Hematopoietic multipotent progenitor cell treated with erythropoietin and hydrocortisone succinate and interleukin-3 and kit ligand, for 15 days (in vitro differentiated cells): ENCODE measurements around the gene NEDD4.
A peak's percentile ranks its signal among the peaks of the same experiment; 100 is the strongest.
"Not testable (repeated sequence)": the region's sequence is repeated elsewhere in the genome, so short reads cannot be mapped to it uniquely, and the experiment has no call there.

Source experiments
- DNase-seq: peaks from one replicate; pipeline ENCODE4 v3.0.0-alpha.2; 2015; ENCODE audit warnings: low spot score

NEDD4 gene

GRCh38 chr15:55891196-55891595, 102.2 kb downstream of the NEDD4 start:
- no peak for DNase-seq

DNA sequence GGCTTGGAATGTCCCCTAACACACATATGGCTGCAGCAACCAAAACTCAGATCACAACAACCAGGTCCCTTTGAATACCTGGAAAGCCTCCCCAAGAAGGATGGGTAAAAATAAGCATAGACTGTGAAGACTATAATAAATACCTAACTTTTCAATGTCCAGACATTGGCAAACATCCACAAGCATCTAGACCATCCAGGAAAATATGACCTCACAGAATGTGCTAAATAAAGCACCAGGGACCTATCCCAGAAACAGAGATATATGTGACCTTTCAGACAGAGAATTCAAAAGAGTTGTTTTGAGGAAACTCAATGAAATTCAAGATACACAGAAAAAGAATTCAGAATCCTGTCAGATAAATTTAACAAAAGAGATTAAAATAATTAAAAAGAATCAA, 109.2 kb downstream of the NEDD4 start:
- no peak for DNase-seq

GRCh38 chr15:55879181-55879580, 114.2 kb downstream of the NEDD4 start:
- no peak for DNase-seq

- no peak for DNase-seq
Measured at GRCh38 chr15:55873024-55873720, 120.2 kb downstream of the NEDD4 start.

- DNase-seq = no peak
Measured at GRCh38 chr15:55872471-55872870, 120.9 kb downstream of the NEDD4 start.

DNA sequence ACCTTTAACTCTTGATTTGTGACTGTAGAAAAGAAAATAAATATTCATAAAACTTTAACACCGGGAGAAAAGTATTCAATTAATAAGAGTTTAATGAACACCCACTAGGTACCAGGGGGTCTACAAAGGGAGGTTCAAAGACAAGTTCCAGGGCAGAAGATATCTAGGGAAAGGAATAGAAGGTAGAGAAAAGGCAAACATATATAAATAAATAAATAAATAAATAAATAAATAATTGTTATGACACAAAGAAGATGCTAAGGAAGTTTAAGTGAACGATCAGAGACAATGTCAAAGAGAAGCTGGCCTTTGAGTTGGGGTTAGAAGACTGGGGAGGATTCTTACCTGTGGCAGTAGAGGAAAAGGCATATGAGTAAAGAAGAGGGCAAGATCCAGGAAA, 123.8 kb downstream of the NEDD4 start:
- DNase-seq = no peak

GRCh38 chr15:55868707-55869106, 124.7 kb downstream of the NEDD4 start:
- no peak for DNase-seq

- not testable (repeated sequence) for DNase-seq
Measured at GRCh38 chr15:55868291-55868690, 125.1 kb downstream of the NEDD4 start.

DNA sequence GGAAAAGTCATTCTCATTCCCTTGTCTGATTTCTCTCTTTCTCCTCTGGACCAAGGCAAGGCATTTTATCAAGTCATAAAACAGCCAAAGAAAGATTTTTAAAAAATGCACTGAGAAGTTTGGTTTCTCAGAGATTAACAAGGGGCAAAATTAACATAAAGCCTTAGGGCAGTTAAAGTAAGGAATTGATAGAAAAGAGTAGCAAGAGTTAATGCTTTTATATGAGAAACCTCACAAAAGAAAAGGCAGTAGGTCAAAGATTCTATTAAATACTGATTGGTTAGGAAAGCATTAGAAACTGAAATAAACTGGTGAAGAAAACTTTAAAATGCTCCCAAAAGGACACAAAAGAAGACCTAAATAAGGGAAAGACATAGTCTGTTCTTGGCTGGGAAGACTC, 129.5 kb downstream of the NEDD4 start:
- DNase-seq = no peak

DNA sequence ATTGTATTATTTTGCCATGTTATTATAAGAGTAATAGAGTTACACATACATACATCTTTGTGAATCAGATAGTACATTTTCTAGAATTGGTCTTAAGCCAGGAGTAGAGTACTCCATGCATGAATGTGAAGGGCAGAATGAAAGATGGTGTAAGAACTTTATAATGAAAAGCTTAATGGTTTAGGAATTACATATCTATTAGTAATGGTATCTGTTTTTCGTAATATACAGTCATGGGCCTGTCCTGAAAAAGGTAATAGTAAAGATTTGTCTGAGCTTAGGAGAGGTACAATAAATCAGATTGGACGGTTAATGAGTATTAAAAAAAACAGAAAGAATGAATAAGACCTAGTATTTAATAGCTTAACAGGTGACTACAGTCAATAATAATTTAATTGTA, 132.3 kb downstream of the NEDD4 start:
- DNase-seq = no peak

GRCh38 chr15:55860468-55860867, 132.9 kb downstream of the NEDD4 start:
- DNase-seq = no peak

DNA sequence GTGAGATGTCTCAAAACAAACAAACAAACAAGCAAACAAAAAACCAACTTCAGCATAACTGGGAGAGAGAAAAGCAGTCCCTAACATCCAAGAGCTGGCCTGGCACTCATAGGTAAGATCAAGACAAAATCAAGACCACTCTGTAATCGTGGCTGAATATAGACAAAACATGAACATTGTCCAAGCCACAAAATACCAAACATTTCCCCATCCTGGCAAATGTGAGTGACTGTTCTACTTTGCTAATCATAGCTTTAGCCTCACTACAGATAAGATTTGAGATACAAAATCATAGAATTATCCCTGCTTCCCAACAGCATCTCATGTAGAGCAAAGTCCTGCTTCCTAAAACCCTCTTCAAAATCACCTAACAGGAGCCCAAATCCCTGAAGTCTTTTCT, 133.7 kb downstream of the NEDD4 start:
- DNase-seq = no peak

DNA sequence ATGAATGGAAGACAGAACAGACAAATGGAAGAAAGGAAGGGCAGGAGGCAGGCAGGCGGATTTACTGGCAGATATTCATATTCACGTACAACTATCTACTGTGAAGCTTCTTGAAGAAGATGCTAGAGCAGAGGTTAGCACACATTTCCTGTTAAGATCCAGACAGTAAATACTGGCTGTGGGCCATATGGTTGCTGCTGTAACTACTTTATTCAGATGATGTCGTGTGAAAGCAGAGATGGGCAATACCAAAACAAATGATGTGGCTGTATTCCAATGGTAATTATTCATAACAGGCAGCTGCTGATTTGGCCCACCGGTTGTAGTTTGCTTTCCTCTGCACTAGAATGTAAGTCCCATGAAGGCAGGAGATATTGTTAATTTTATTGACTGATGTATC, 134.8 kb downstream of the NEDD4 start:
- DNase-seq = no peak

- no peak for DNase-seq
Measured at GRCh38 chr15:55856506-55857164, 136.8 kb downstream of the NEDD4 start.

DNA sequence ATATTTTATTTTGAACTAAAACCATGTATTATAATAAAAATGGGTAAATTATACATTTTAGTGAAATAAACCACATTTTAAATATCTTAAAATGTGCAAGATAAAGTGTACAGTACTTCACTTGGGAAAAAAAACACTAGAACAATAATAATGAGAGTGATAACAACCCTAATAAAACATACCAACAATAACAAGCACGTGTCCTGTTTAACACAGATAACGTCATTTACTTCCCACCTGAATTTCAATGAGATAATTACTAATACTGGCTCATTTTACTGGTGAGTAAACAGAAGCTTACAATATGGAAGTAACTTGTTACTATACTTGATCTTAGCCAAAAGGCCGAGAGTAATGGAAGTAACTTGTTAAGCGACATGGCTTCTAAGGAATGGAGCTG, 140.3 kb downstream of the NEDD4 start:
- DNase-seq = no peak

- peak; percentile 66 for DNase-seq
Measured at GRCh38 chr15:55846116-55846707, 147.2 kb downstream of the NEDD4 start.

GRCh38 chr15:55842897-55843296, 150.5 kb downstream of the NEDD4 start:
- DNase-seq = not testable (repeated sequence)

- DNase-seq = no peak
Measured at GRCh38 chr15:55835866-55836265, 157.5 kb downstream of the NEDD4 start.

DNA sequence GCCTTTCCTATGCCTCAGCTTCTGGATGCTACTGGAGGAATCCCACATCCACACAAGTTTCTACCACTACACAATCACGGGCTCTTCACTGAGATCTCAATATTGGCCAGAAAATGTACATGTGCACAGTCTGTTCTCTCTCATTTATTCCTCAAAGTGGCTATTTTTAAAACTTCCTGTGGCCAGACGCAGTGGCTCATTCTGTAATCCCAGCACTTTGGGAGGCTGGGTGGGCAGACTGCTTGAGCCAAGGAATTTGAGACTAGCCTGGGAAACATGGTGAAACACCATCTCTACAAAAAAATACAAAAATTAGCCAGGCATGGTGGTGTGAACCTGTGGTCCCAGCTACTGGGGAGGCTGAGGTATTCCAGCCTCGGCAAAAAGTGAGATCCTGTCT, 159.1 kb downstream of the NEDD4 start:
- DNase-seq = no peak

- DNase-seq = no peak
Measured at GRCh38 chr15:55829826-55830225, 163.6 kb downstream of the NEDD4 start.

DNA sequence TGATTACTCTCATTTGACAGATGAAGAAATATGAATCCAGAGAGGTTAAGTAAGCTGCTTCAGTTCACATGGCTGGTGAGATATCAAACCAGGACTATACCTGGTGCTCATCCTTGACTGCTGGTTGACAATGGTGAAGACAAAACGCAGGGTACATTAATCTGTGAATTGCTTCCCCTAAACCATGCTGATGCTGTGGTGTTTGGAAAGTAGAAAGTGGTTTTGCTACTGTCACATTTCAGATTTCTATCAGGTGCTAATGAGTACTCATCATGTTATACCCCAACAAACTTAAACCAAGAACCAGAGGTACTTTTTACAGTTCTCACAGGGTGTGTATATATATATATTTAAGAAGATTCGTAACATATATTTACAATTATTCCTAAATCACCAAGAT, 165.5 kb downstream of the NEDD4 start:
- DNase-seq = no peak

GRCh38 chr15:55827204-55827603, 166.2 kb downstream of the NEDD4 start:
- DNase-seq = no peak

- no peak for DNase-seq
Measured at GRCh38 chr15:55824857-55825613, 168.4 kb downstream of the NEDD4 start.
